Esophagus squamous epithelium (tissue), 5 donors: ENCODE measurements around the gene DAZAP1. TPM values are rescaled to one million over a fixed set of nuclear protein-coding genes. Genes with fewer than 3 reads are reported as not detected.

Source experiments
- DNase-seq: peaks from one replicate; lab custom pipeline; 2025; lab: John Stamatoyannopoulos, UW
- H3K27ac ChIP-seq, 4 donors: fragments of 200-600 bp; sonication (generic); one replicate each; pipeline ENCODE4 v1.5.1; 2016 to 2019; ENCODE audit warnings: mild to moderate bottlenecking in 1 of 4
- H3K27me3 ChIP-seq, 4 donors: fragments of 200-600 bp; sonication (generic); 1 replicate in 3 of 4; 2 replicates in 1 of 4; pipeline versions ENCODE4 v1.5.1 to v1.6.0; 2017 to 2021; ENCODE audit warnings: antibody characterized with exemption in 1 of 4
- H3K36me3 ChIP-seq, 3 donors: fragments of 200-600 bp; sonication (generic); one replicate each; pipeline ENCODE4 v1.5.1; 2016 to 2019
- H3K4me1 ChIP-seq, 3 donors: fragments of 200-600 bp; sonication (generic); one replicate each; pipeline ENCODE4 v1.5.1; 2017 to 2019
- H3K4me3 ChIP-seq, 4 donors: fragments of 200-600 bp; sonication (generic); 1 replicate in 3 of 4; 2 replicates in 1 of 4; pipeline ENCODE4 v1.5.1; 2016 to 2019; ENCODE audit warnings: mild to moderate bottlenecking in 2 of 4, moderate library complexity in 1 of 4
- H3K9me3 ChIP-seq, 3 donors: fragments of 200-600 bp; sonication (generic); one replicate each; pipeline ENCODE4 v1.5.1; 2016 to 2019
- CTCF ChIP-seq, 6 experiments: fragments of 450-650 bp in 4 of 6; fragments of 200-600 bp in 2 of 6; sonication (generic) in 2 of 6; IDR thresholded peaks; one replicate each; pipeline ENCODE4 v1.5.1; 2016 to 2019; ENCODE audit warnings: antibody characterized with exemption in 6 of 6, mild to moderate bottlenecking in 4 of 6, moderate library complexity in 4 of 6
- POLR2A ChIP-seq, 4 donors: fragments of 450-650 bp; IDR thresholded peaks; one replicate each; pipeline ENCODE4 v1.6.1; 2017; ENCODE audit warnings: antibody characterized with exemption in 4 of 4, mild to moderate bottlenecking in 4 of 4, moderate library complexity in 3 of 4
- WGBS, 2 donors: methylation state at CpG; one replicate each; pipeline ENCODE4 v1.1.5; 2018; 5-methylcytosine and 5-hydroxymethylcytosine counted together
- intact Hi-C: fragments of 100-400 bp; cut with DNase I; formaldehyde crosslinking; loops from one replicate; pipeline ENCODE4 v1.15.0; 2022
- total RNA-seq, 4 donors: library from RNA; depleted of rRNA; stranded (reverse); fragments of >200 nt; gene quantifications; one replicate each; pipeline ENCODE4 v1.1.0, GENCODE V29; 2016
- donor health status: DM: yes; HTN: yes; CAD: no.

The DAZAP1 gene
- total RNA-seq, 4 donors from 2014 or later, result 60.2 to 76.0 (median 69.0) TPM

GRCh38 chr19:1426736-1427135, 19.4 kb downstream of the DAZAP1 start:
- intact Hi-C loops, result no loop called here
- no peak overlapping the region for H3K4me3 ChIP-seq
- no peaks in the 10 kb centered on the region for H3K9me3 ChIP-seq
- H3K27ac ChIP-seq, result no peak overlapping the region
- H3K4me1 ChIP-seq, result peaks cover 5 to 47% (median 11%) of the 10 kb centered on the region in 3 donors
- DNase-seq, result no peak
- H3K27me3 ChIP-seq, result no peaks in the 10 kb centered on the region
- WGBS, 2 donors, result 81 to 90% methylated on average over 9 of the region's 9 CpGs
- TF ChIP-seq CTCF (IDR thresholded peaks at IDR 0.05) (no peak), POLR2A (IDR thresholded peaks at IDR 0.05) (no peak)
- peaks cover 23 to 100% (median 61%) of the 10 kb centered on the region in 3 donors for H3K36me3 ChIP-seq

- TF ChIP-seq CTCF (IDR thresholded peaks at IDR 0.05) (no peak), POLR2A (IDR thresholded peaks at IDR 0.05) (no peak)
- intact Hi-C loops, result no loop called here
- WGBS, 2 donors, result 92 to 93% methylated on average over 17 to 19 of the region's 27 CpGs
- DNase-seq, result no peak
- Histone ChIP-seq H3K4me3 (no peak overlapping the region), H3K27me3 (no peaks in the 10 kb centered on the region), H3K9me3 (no peaks in the 10 kb centered on the region), H3K27ac (no peak overlapping the region), H3K36me3 (peaks cover 21 to 100% (median 61%) of the 10 kb centered on the region in 3 donors), H3K4me1 (peaks cover 5 to 47% (median 11%) of the 10 kb centered on the region in 3 donors)
Measured at GRCh38 chr19:1427221-1427920, 20.0 kb downstream of the DAZAP1 start.

GRCh38 chr19:1428738-1429391, 21.5 kb downstream of the DAZAP1 start:
- peak overlapping the region in 1 of 4 donors; percentile 18 for H3K27ac ChIP-seq
- DNase-seq, result no peak
- 54 to 60% methylated on average over 6 to 15 of the region's 41 CpGs for WGBS, 2 donors
- H3K4me1 ChIP-seq, result peaks cover 5 to 41% (median 11%) of the 10 kb centered on the region in 3 donors
- H3K4me3 ChIP-seq, result no peak overlapping the region
- H3K27me3 ChIP-seq, result no peaks in the 10 kb centered on the region
- TF ChIP-seq POLR2A (IDR thresholded peaks at IDR 0.05), result no peak
- no peak for TF ChIP-seq CTCF (IDR thresholded peaks at IDR 0.05)
- H3K9me3 ChIP-seq, result no peaks in the 10 kb centered on the region
- H3K36me3 ChIP-seq, result peaks cover 23 to 100% (median 61%) of the 10 kb centered on the region in 3 donors
- intact Hi-C loops, result no loop called here

GRCh38 chr19:1429750-1430149, 22.4 kb downstream of the DAZAP1 start:
- no peak overlapping the region for H3K4me3 ChIP-seq
- H3K36me3 ChIP-seq, result peaks cover 29 to 100% (median 66%) of the 10 kb centered on the region in 3 donors
- H3K9me3 ChIP-seq, result no peaks in the 10 kb centered on the region
- H3K4me1 ChIP-seq, result peaks cover under 1 to 32% (median 6%) of the 10 kb centered on the region in 3 donors
- no peaks in the 10 kb centered on the region for H3K27me3 ChIP-seq
- intact Hi-C loops, result no loop called here
- TF ChIP-seq CTCF (IDR thresholded peaks at IDR 0.05) (no peak), POLR2A (IDR thresholded peaks at IDR 0.05) (no peak)
- DNase-seq, result no peak
- WGBS, 2 donors, result 100% methylated on average over 2 of the region's 14 CpGs; no CpG with 5 or more reads in 1 of the 2 donors
- no peak overlapping the region for H3K27ac ChIP-seq

- Histone ChIP-seq H3K27me3 (no peaks in the 10 kb centered on the region), H3K4me3 (no peak overlapping the region), H3K27ac (no peak overlapping the region), H3K36me3 (peaks cover 29 to 100% (median 68%) of the 10 kb centered on the region in 3 donors), H3K4me1 (peaks cover 0 to 27% (median 4%) of the 10 kb centered on the region in 3 donors), H3K9me3 (no peaks in the 10 kb centered on the region)
- no peak for DNase-seq
- TF ChIP-seq CTCF (IDR thresholded peaks at IDR 0.05), result no peak
- TF ChIP-seq POLR2A (IDR thresholded peaks at IDR 0.05), result no peak
- intact Hi-C loops, result no loop called here
- WGBS, 2 donors, result 68 to 100% methylated on average over 2 to 3 of the region's 14 CpGs
Measured at GRCh38 chr19:1430246-1430645, 22.9 kb downstream of the DAZAP1 start.
